ENCODE results near the gene ERGIC3. TPM values are rescaled to one million over a fixed set of nuclear protein-coding genes. Genes with fewer than 3 reads are reported as not detected.

ERGIC3 gene
- total and polyA plus RNA-seq, 2 donors (not counting 1 experiment from before 2014, with no cell fraction given) = 191 to 254 TPM

DNA sequence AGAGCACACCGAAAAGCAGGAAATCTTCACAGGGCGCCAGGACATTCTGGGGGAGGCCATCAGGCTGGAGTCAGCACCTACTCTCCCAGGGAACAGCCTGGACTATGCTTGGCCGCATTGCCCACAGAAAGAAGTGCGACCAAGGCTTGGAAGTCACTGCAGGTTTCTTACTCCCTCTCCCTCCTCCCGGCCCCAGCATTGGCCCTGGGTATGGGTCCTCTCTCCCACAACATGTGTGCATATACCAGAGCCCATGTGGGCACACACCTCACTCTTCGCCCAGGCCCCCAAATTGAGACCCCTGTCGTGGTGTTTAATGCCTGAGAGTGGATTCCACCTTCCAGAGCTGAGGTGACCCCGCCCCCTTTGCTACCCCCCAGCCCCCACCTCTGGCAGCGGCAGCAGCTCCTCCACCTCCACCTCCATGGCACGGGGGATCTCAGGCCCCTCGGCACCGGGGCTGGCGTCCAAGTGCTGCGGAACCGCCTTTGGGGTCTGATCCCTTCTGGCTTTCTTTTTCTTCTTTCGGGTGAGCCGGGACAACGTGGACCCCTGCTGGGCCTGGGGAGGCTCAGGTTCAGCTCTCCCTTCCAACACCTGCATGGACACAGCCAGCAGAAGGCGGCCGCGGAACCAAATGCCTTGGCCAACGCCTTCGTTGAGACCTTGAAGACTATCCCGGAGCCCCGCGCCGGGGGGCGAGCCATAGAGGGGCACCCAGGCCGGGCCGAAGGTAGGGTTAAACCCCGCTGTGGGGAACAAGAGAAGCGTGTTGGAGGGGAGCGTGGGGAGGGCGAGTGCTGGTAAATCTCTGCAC is 58.5 kb downstream of the ERGIC3 start:
- Mint-ChIP-seq H3K27ac (no peak overlapping the region), H3K4me1 (peaks cover 12% of the 10 kb centered on the region), H3K4me3 (peak overlapping the region; percentile 89), H3K9me3 (ENCODE audit: insufficient read depth) (no peaks in the 10 kb centered on the region), H3K27me3 (peaks cover 44% of the 10 kb centered on the region)
- no peak overlapping the region for H3K27ac ChIP-seq (ENCODE audit: low read length in 2 of 2)
- H2AFZ ChIP-seq (ENCODE audit: insufficient read depth, low read depth, low read length, poor library complexity, severe bottlenecking) = peak overlapping the region; percentile 82
- intact Hi-C loops (cut with micrococcal nuclease) = loop anchor here (5.0 kb wide), 1 partner anchor 97 kb away; the partner anchor contains the start of genes NFS1 and ROMO1
- H4K20me1 ChIP-seq (ENCODE audit: control insufficient read depth, insufficient read depth, low read length, poor library complexity, severe bottlenecking) = no peaks in the 10 kb centered on the region
- no peak for TF ChIP-seq EZH2 (IDR thresholded peaks at IDR 0.05; ENCODE audit: borderline replicate concordance, insufficient read depth, low read depth, low read length, poor library complexity, severe bottlenecking)
- TF ChIP-seq, protein P1, sequence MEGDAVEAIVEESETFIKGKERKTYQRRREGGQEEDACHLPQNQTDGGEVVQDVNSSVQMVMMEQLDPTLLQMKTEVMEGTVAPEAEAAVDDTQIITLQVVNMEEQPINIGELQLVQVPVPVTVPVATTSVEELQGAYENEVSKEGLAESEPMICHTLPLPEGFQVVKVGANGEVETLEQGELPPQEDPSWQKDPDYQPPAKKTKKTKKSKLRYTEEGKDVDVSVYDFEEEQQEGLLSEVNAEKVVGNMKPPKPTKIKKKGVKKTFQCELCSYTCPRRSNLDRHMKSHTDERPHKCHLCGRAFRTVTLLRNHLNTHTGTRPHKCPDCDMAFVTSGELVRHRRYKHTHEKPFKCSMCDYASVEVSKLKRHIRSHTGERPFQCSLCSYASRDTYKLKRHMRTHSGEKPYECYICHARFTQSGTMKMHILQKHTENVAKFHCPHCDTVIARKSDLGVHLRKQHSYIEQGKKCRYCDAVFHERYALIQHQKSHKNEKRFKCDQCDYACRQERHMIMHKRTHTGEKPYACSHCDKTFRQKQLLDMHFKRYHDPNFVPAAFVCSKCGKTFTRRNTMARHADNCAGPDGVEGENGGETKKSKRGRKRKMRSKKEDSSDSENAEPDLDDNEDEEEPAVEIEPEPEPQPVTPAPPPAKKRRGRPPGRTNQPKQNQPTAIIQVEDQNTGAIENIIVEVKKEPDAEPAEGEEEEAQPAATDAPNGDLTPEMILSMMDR (IDR thresholded peaks at IDR 0.05) = no peak
- H3K4me1 ChIP-seq (ENCODE audit: control insufficient read depth in 2 of 2, insufficient read depth in 2 of 2, low read length in 2 of 2) = peaks cover 16 to 17% of the 10 kb centered on the region in 2 donors
- H3K9ac ChIP-seq (ENCODE audit: low read length) = peak overlapping the region; percentile 75
- peak overlapping the region in 4 of 5 experiments; percentile 40 to 77 (median 58) for H3K4me3 ChIP-seq (ENCODE audit: control extremely low read depth in 1 of 5, extremely low read depth in 1 of 5, insufficient read depth in 1 of 5, low read depth in 2 of 5, low read length in 4 of 5)
- POLR2A ChIA-PET = interaction anchor here (0.6 to 1.5 kb wide), 2 partner anchors 20 to 72 kb away, joined by 3 to 4 read pairs; no protein-coding TSS in a partner anchor
- DNase-seq (no peak), ATAC-seq (ENCODE audit: low read depth) (peak; percentile 5)
- peaks cover 0 to 6% (median 0%) of the 10 kb centered on the region in 3 donors for H3K9me3 ChIP-seq (ENCODE audit: control extremely low read depth in 1 of 3, control insufficient read depth in 2 of 3, insufficient read depth in 1 of 3, low read length in 2 of 3)
- peak overlapping the region; percentile 98 for H3K4me2 ChIP-seq (replicated peaks; ENCODE audit: low read depth, low read length, poor library complexity, severe bottlenecking)
- peaks cover 0 to 40% (median 15%) of the 10 kb centered on the region in 4 experiments for H3K27me3 ChIP-seq (replicated peaks in 1 of 4; ENCODE audit: control extremely low read depth in 1 of 4, control insufficient read depth in 3 of 4, insufficient read depth in 4 of 4, low read length in 3 of 4)
- WGBS (ENCODE audit: insufficient coverage) = 32% methylated on average over 27 of the region's 34 CpGs
- H3K79me2 ChIP-seq (ENCODE audit: control insufficient read depth, insufficient read depth, low read length) = no peaks in the 10 kb centered on the region
- no peaks in the 10 kb centered on the region for H3K36me3 ChIP-seq (replicated peaks in 1 of 2; ENCODE audit: control extremely low read depth in 1 of 2, control insufficient read depth in 1 of 2, extremely low read depth in 1 of 2, insufficient read depth in 2 of 2, low read length in 1 of 2)
- CTCF ChIA-PET = interaction anchor here (0.6 to 1.9 kb wide), 13 partner anchors 16 to 285 kb away, joined by 3 to 20 read pairs (median 4); partner anchors contain the start of genes NFS1, ROMO1 and SPAG4
